ENCODE measurements around the gene SLC24A3. TPM values are rescaled to one million over a fixed set of nuclear protein-coding genes. Genes with fewer than 3 reads are reported as not detected.

Gene SLC24A3
- total RNA-seq, 2 donors from 2014 or later = not detected

- Mint-ChIP-seq H3K27me3 (no peaks in the 10 kb centered on the region), H3K27ac (no peak overlapping the region), H3K4me1 (no peaks in the 10 kb centered on the region), H3K4me3 (no peak overlapping the region), H3K36me3 (ENCODE audit: low read depth) (no peaks in the 10 kb centered on the region), H3K9me3 (peaks cover 3% of the 10 kb centered on the region)
- ATAC-seq (replicated peaks) = no peak
Observed at GRCh38 chr20:19253916-19254820, 41.7 kb downstream of the SLC24A3 start.

- Mint-ChIP-seq H3K9me3 (peaks cover 3% of the 10 kb centered on the region), H3K4me3 (no peak overlapping the region), H3K4me1 (no peaks in the 10 kb centered on the region), H3K36me3 (ENCODE audit: low read depth) (no peaks in the 10 kb centered on the region), H3K27ac (no peak overlapping the region), H3K27me3 (no peaks in the 10 kb centered on the region)
- ATAC-seq (replicated peaks) = no peak
Observed at GRCh38 chr20:19254956-19255355, 42.5 kb downstream of the SLC24A3 start.

DNA sequence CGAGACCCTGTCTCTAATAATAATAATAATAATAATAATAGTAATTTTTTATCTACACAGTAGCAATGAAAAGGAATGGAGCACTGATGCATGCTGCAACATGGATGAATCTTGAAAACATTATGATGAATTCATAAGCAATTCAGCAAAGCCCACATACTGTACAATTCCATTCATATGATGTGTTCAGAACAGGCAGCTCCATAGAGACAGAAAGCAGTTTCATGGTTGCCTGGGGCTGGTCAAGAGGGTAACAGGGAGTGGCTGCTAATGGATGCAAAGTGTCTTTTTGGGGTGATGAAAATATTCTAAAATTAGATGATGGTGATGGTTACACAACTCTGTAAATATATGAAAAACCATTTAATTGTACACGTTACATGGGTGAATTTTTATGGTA lies 43.6 kb downstream of the SLC24A3 start:
- peaks cover under 1% of the 10 kb centered on the region for H3K9me3 Mint-ChIP-seq
- no peak overlapping the region for H3K4me3 Mint-ChIP-seq
- H3K27me3 Mint-ChIP-seq = no peaks in the 10 kb centered on the region
- no peaks in the 10 kb centered on the region for H3K4me1 Mint-ChIP-seq
- H3K27ac Mint-ChIP-seq = no peak overlapping the region
- no peak for ATAC-seq (replicated peaks)
- no peaks in the 10 kb centered on the region for H3K36me3 Mint-ChIP-seq (ENCODE audit: low read depth)

GRCh38 chr20:19256906-19257595 lies 44.6 kb downstream of the SLC24A3 start:
- H3K4me3 Mint-ChIP-seq = no peak overlapping the region

GRCh38 chr20:19257865-19258264 lies 45.4 kb downstream of the SLC24A3 start:
- no peak overlapping the region for H3K27ac Mint-ChIP-seq
- H3K27me3 Mint-ChIP-seq = no peaks in the 10 kb centered on the region
- H3K9me3 Mint-ChIP-seq = no peaks in the 10 kb centered on the region
- H3K4me3 Mint-ChIP-seq = no peak overlapping the region
- H3K4me1 Mint-ChIP-seq = no peaks in the 10 kb centered on the region
- H3K36me3 Mint-ChIP-seq (ENCODE audit: low read depth) = no peaks in the 10 kb centered on the region
- ATAC-seq (replicated peaks) = no peak

More at GRCh38 chr20:19256906-19257595, 44.6 kb downstream of the SLC24A3 start:
- Mint-ChIP-seq H3K9me3 (no peaks in the 10 kb centered on the region), H3K4me1 (no peaks in the 10 kb centered on the region), H3K27me3 (no peaks in the 10 kb centered on the region), H3K27ac (no peak overlapping the region), H3K36me3 (ENCODE audit: low read depth) (no peaks in the 10 kb centered on the region)
- no peak for ATAC-seq (replicated peaks)

DNA sequence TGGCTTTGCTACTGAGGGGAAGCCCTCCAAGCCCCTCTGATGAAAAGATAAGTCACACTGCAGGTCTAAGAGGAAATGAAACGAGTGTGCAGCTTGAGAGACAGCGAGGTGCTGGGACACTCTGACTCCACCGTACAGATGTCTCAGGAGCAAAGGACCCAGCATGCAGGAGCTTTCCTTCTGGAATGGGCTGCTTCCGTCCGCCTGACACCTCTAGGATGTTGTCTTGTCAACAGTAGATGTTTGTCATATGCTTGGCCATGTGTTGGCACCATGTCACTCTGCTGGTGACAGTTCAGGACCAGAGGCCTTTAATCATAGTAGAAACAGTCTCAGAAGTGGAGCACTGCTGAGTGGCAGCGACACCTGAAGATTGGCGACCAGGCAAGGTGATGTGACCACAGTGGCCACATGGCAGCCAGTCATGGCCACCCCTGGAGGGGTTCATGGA lies 46.7 kb downstream of the SLC24A3 start:
- no peak overlapping the region for H3K27ac Mint-ChIP-seq

DNA sequence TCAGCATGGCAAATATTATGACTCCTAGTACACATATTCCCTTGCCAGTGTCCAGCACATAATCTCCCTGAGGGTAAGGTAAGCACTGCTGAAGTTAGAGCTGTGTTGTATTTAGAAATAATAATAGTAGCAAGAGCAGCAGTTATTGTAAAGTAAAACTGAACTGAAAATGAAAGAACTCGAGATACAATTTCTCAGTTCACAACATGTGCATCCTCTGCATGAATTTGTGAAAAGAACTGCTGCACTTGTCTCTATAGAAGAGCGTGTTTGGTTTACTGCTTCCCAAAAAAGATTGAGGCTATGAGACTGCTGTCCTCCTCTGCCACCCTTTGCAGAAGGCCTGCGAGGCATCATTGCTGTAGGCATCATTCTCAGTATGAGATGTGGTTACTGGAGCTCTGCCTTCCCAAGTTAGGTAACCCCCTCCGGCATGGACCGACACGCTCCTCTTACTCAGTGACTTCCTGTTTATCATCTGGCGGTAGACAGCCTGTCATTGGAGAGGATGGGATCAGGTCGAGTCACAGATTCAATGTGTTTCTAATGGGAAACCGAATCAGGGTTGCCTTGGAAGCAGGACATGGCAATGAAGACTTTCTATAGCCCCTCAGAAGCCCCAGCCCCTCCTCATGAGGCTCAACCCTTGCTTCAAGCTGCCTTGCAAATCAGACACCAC lies 48.1 kb downstream of the SLC24A3 start:
- Mint-ChIP-seq H3K4me1 (no peaks in the 10 kb centered on the region), H3K27ac (no peak overlapping the region), H3K36me3 (ENCODE audit: low read depth) (no peaks in the 10 kb centered on the region), H3K4me3 (no peak overlapping the region), H3K27me3 (no peaks in the 10 kb centered on the region), H3K9me3 (no peaks in the 10 kb centered on the region)
- no peak for ATAC-seq (replicated peaks)

More for the DNA sequence above, 46.7 kb downstream of the SLC24A3 start:
- no peaks in the 10 kb centered on the region for H3K4me1 Mint-ChIP-seq
- ATAC-seq (replicated peaks) = no peak
- H3K36me3 Mint-ChIP-seq (ENCODE audit: low read depth) = no peaks in the 10 kb centered on the region
- H3K9me3 Mint-ChIP-seq = no peaks in the 10 kb centered on the region
- H3K27me3 Mint-ChIP-seq = no peaks in the 10 kb centered on the region
- H3K4me3 Mint-ChIP-seq = no peak overlapping the region

DNA sequence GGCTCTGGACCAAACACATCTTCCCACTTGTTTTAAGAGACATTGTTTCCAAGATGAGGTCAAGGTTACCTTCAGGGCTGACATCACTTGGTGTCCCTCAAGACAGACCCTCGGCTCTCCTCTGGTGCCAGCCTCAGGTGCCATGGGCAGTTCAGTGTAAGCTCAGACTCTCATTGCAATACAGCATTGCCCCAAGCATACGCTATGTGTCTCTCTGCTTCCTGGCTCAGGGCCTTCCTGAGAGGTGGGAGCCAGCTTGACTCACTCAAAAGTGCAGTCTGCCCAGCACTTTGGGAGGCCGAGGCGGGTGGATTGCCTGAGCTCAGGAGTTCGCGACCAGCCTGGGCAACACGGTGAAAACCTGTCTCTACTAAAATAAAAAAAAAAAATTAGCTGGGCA lies 51.7 kb downstream of the SLC24A3 start:
- no peaks in the 10 kb centered on the region for H3K9me3 Mint-ChIP-seq
- no peaks in the 10 kb centered on the region for H3K4me1 Mint-ChIP-seq

DNA sequence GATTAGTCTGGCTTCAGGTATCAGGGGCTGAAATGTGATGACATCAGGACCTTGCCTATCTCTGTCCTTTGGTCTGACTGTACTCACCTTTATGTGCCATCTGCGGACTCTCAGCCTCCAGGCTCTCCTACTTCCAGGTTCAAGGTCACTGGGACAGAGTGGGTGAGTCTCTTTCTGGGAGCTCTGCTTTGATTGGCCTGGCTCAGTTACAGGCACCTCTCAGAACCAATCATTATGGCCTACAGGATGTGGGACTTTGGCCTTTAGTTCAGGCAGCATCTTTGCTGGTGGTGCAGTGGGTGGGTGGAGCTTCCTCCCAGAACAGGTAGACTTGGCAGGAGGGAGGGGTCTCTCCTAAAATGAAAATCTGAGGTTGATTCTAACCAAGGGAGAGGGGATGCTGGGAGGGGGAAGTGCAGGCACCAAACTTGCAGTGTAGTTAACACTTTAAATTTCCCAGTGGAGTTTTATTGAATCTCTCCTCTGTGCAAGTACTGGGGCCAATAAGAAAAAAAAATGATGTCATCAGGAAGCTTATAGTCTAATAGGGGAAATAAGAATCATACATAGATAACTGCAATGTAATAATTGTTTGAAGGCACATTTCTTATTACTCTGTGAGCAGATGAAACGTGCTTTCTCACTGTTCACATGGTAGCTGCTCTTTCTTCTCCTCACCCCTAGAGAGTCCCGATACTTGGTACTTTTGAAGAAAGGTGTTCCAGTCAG lies 53.4 kb downstream of the SLC24A3 start:
- H3K36me3 Mint-ChIP-seq (ENCODE audit: low read depth) = no peaks in the 10 kb centered on the region
- no peak for ATAC-seq (replicated peaks)
- no peaks in the 10 kb centered on the region for H3K4me1 Mint-ChIP-seq
- H3K4me3 Mint-ChIP-seq = no peak overlapping the region
- no peaks in the 10 kb centered on the region for H3K9me3 Mint-ChIP-seq
- H3K27me3 Mint-ChIP-seq = no peaks in the 10 kb centered on the region
- H3K27ac Mint-ChIP-seq = no peak overlapping the region

More for the DNA sequence above, 51.7 kb downstream of the SLC24A3 start:
- no peak overlapping the region for H3K4me3 Mint-ChIP-seq
- no peaks in the 10 kb centered on the region for H3K36me3 Mint-ChIP-seq (ENCODE audit: low read depth)
- no peak for ATAC-seq (replicated peaks)
- H3K27me3 Mint-ChIP-seq = no peaks in the 10 kb centered on the region
- H3K27ac Mint-ChIP-seq = no peak overlapping the region

DNA sequence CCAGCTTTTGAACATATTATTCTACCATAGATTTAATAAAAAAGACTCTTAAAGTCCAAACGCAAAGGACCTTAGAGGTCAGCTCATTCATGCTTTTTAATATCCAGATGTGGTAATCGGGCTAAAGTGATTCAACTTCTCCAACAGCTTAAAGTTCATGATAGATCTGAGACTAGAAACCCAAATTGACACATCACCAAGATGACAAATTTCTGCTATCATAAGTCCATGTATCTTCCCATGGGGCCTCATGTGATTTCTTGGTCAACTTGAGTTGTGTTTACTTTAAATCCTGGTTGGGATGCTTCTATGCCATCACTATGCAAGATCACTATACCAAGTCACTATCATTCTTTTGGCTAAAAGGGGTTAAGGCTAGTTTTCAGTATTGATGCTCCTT lies 56.0 kb downstream of the SLC24A3 start:
- no peaks in the 10 kb centered on the region for H3K9me3 Mint-ChIP-seq
- no peaks in the 10 kb centered on the region for H3K4me1 Mint-ChIP-seq
- H3K27me3 Mint-ChIP-seq = no peaks in the 10 kb centered on the region
- ATAC-seq (replicated peaks) = no peak
- H3K36me3 Mint-ChIP-seq (ENCODE audit: low read depth) = no peaks in the 10 kb centered on the region
- H3K27ac Mint-ChIP-seq = no peak overlapping the region
- no peak overlapping the region for H3K4me3 Mint-ChIP-seq

- no peaks in the 10 kb centered on the region for H3K9me3 Mint-ChIP-seq
- no peaks in the 10 kb centered on the region for H3K27me3 Mint-ChIP-seq
- H3K36me3 Mint-ChIP-seq (ENCODE audit: low read depth) = no peaks in the 10 kb centered on the region
- H3K4me1 Mint-ChIP-seq = no peaks in the 10 kb centered on the region
- no peak overlapping the region for H3K27ac Mint-ChIP-seq
- no peak for ATAC-seq (replicated peaks)
- H3K4me3 Mint-ChIP-seq = no peak overlapping the region
Observed at GRCh38 chr20:19269737-19270340, 57.4 kb downstream of the SLC24A3 start.

DNA sequence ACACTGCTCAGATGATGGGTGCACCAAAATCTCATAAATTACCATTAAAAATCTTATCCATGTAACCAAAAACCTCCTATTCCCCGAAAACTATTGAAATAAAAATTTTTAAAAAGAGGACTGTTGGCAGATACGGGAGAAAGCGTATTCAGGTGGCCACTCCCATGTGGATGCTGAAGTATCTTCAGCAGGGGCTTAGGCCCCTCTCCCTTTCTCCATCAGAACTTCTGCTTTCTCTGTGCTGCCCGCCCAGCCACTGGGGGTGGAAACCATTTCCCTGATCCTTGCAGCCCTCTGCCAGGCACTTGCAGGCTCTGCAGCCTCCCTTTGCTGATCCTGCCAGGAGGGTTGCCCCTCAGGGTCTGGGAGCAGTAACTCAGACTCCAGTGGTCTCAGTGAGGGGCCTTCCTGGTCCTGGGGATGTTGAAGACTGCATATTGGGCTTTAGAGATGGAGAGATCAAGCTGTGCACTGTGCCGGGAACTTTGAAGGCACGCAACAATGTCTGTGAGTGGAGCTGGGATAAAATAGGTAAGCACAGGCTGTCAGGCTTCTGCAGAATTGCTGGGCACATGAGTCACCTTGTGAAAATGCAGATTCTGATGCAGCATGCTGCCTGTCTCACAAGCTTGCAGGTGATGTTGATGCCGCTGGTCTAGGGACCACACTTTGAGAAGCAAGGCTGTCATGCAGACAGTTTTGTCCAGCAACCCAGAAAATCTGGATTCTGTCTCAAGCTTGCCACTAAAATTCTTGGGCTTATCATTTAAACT lies 59.6 kb downstream of the SLC24A3 start:
- no peak for ATAC-seq (replicated peaks)
- no peak overlapping the region for H3K27ac Mint-ChIP-seq
- H3K4me3 Mint-ChIP-seq = no peak overlapping the region
- H3K4me1 Mint-ChIP-seq = no peaks in the 10 kb centered on the region
- no peaks in the 10 kb centered on the region for H3K27me3 Mint-ChIP-seq
- no peaks in the 10 kb centered on the region for H3K9me3 Mint-ChIP-seq
- H3K36me3 Mint-ChIP-seq (ENCODE audit: low read depth) = no peaks in the 10 kb centered on the region

GRCh38 chr20:19272976-19273654 lies 60.7 kb downstream of the SLC24A3 start:
- Mint-ChIP-seq H3K27me3 (no peaks in the 10 kb centered on the region), H3K4me3 (no peak overlapping the region), H3K4me1 (no peaks in the 10 kb centered on the region), H3K9me3 (no peaks in the 10 kb centered on the region), H3K27ac (no peak overlapping the region), H3K36me3 (ENCODE audit: low read depth) (no peaks in the 10 kb centered on the region)
- ATAC-seq (replicated peaks) = no peak
